Neural crest cell (in vitro differentiated cells): ENCODE results near the gene PRKCA. TPM values are rescaled to one million over a fixed set of nuclear protein-coding genes. Genes with fewer than 3 reads are reported as not detected.
"Not testable (repeated sequence)": the region's sequence is repeated elsewhere in the genome, so short reads cannot be mapped to it uniquely, and the experiment has no call there.

Source experiments
- DNase-seq: peaks from one replicate; pipeline ENCODE4 v3.0.0; 2021; ENCODE audit warnings: low read depth, mixed read lengths, low spot score
- H3K27ac Mint-ChIP-seq: one replicate; pipeline ENCODE4 v1.8.0; 2021; ENCODE audit warnings: mild to moderate bottlenecking, mixed read lengths; ENCODE audit not compliant: unreplicated experiment
- H3K27me3 Mint-ChIP-seq: 2 replicates; pipeline ENCODE4 v1.8.0; 2021; ENCODE audit warnings: low read depth, mild to moderate bottlenecking, mixed read lengths
- H3K36me3 Mint-ChIP-seq: 2 replicates; pipeline ENCODE4 v1.8.0; 2021; ENCODE audit warnings: low read depth, mild to moderate bottlenecking, mixed read lengths
- H3K4me1 Mint-ChIP-seq: 2 replicates; pipeline ENCODE4 v1.8.0; 2021; ENCODE audit warnings: mixed read lengths
- H3K4me3 Mint-ChIP-seq: one replicate; pipeline ENCODE4 v1.8.0; 2021; ENCODE audit warnings: mild to moderate bottlenecking, mixed read lengths
- H3K9me3 Mint-ChIP-seq: 2 replicates; pipeline ENCODE4 v1.8.0; 2021; ENCODE audit warnings: mixed read lengths
- CTCF ChIP-seq: fragments of 200-600 bp; sonication (generic); conservative IDR thresholded peaks from 2 replicates; pipeline ENCODE4 v1.5.0; 2021; ENCODE audit warnings: antibody characterized with exemption, mild to moderate bottlenecking
- total RNA-seq: library from RNA; stranded (reverse); gene quantifications from 2 replicates; pipeline ENCODE4 v1.2.1, GENCODE V29; 2021

The PRKCA gene
- total RNA-seq, 1 donor from 2014 or later = 22.7 TPM

- no peak overlapping the region for H3K27ac Mint-ChIP-seq
- H3K9me3 Mint-ChIP-seq = no peaks in the 10 kb centered on the region
- TF ChIP-seq CTCF = no peak
- H3K27me3 Mint-ChIP-seq = no peaks in the 10 kb centered on the region
- H3K4me3 Mint-ChIP-seq = no peak overlapping the region
- DNase-seq = no peak
- H3K36me3 Mint-ChIP-seq = no peaks in the 10 kb centered on the region
- H3K4me1 Mint-ChIP-seq = no peaks in the 10 kb centered on the region
Measured at GRCh38 chr17:66338937-66339336, 36.5 kb downstream of the PRKCA start.

- TF ChIP-seq CTCF = no peak
- DNase-seq = no peak
- Mint-ChIP-seq H3K4me3 (no peak overlapping the region), H3K27ac (no peak overlapping the region), H3K36me3 (no peaks in the 10 kb centered on the region), H3K27me3 (no peaks in the 10 kb centered on the region), H3K4me1 (no peaks in the 10 kb centered on the region), H3K9me3 (no peaks in the 10 kb centered on the region)
Measured at GRCh38 chr17:66339561-66339960, 37.1 kb downstream of the PRKCA start.

GRCh38 chr17:66340720-66341119 is 38.3 kb downstream of the PRKCA start:
- no peaks in the 10 kb centered on the region for H3K9me3 Mint-ChIP-seq
- TF ChIP-seq CTCF = no peak
- no peaks in the 10 kb centered on the region for H3K36me3 Mint-ChIP-seq
- H3K27ac Mint-ChIP-seq = peak overlapping the region; percentile 64
- no peak overlapping the region for H3K4me3 Mint-ChIP-seq
- peaks cover 9% of the 10 kb centered on the region for H3K4me1 Mint-ChIP-seq
- DNase-seq = no peak
- H3K27me3 Mint-ChIP-seq = no peaks in the 10 kb centered on the region

GRCh38 chr17:66341462-66341861 is 39.0 kb downstream of the PRKCA start:
- no peak for TF ChIP-seq CTCF
- Mint-ChIP-seq H3K4me1 (peaks cover 9% of the 10 kb centered on the region), H3K4me3 (no peak overlapping the region), H3K27ac (no peak overlapping the region), H3K9me3 (no peaks in the 10 kb centered on the region), H3K36me3 (no peaks in the 10 kb centered on the region), H3K27me3 (no peaks in the 10 kb centered on the region)
- no peak for DNase-seq

GRCh38 chr17:66342263-66342662 is 39.9 kb downstream of the PRKCA start:
- DNase-seq, H3K9me3 Mint-ChIP-seq, H3K27ac Mint-ChIP-seq, H3K27me3 Mint-ChIP-seq, H3K36me3 Mint-ChIP-seq, H3K4me3 Mint-ChIP-seq: not testable (repeated sequence)
- peaks cover 12% of the 10 kb centered on the region for H3K4me1 Mint-ChIP-seq

GRCh38 chr17:66343531-66344078 is 41.2 kb downstream of the PRKCA start:
- no peak for DNase-seq
- no peak for TF ChIP-seq CTCF
- H3K9me3 Mint-ChIP-seq = no peaks in the 10 kb centered on the region
- no peaks in the 10 kb centered on the region for H3K36me3 Mint-ChIP-seq
- no peaks in the 10 kb centered on the region for H3K27me3 Mint-ChIP-seq
- H3K4me1 Mint-ChIP-seq = peaks cover 19% of the 10 kb centered on the region
- H3K27ac Mint-ChIP-seq = no peak overlapping the region
- no peak overlapping the region for H3K4me3 Mint-ChIP-seq
